ENCODE measurements around the gene FBXW8.

FBXW8 gene

GRCh38 chr12:117025481-117026151 is 114.9 kb downstream of the FBXW8 start:
- no peak for DNase-seq

GRCh38 chr12:117026343-117026742 is 115.6 kb downstream of the FBXW8 start:
- no peak for DNase-seq

- no peak for DNase-seq
Observed at GRCh38 chr12:117026921-117027250, 116.1 kb downstream of the FBXW8 start.

GRCh38 chr12:117027251-117028086 is 116.7 kb downstream of the FBXW8 start:
- DNase-seq = no peak

GRCh38 chr12:117028254-117028653 is 117.5 kb downstream of the FBXW8 start:
- no peak for DNase-seq

- no peak for DNase-seq
Observed at GRCh38 chr12:117030187-117030900, 119.6 kb downstream of the FBXW8 start.

GRCh38 chr12:117031843-117032592 is 121.3 kb downstream of the FBXW8 start:
- DNase-seq = no peak

- DNase-seq = peak; percentile 32
Observed at GRCh38 chr12:117032593-117033381, 122.0 kb downstream of the FBXW8 start.

- no peak for DNase-seq
Observed at GRCh38 chr12:117033382-117034221, 122.9 kb downstream of the FBXW8 start.

- DNase-seq = no peak
Observed at GRCh38 chr12:117034249-117034648, 123.5 kb downstream of the FBXW8 start.

GRCh38 chr12:117034701-117035151 is 124.0 kb downstream of the FBXW8 start:
- no peak for DNase-seq

GRCh38 chr12:117035287-117035686 is 124.5 kb downstream of the FBXW8 start:
- DNase-seq = no peak

- DNase-seq = peak; percentile 55
Observed at GRCh38 chr12:117036046-117036445, 125.3 kb downstream of the FBXW8 start.

GRCh38 chr12:117036547-117036946 is 125.8 kb downstream of the FBXW8 start:
- DNase-seq = no peak

- no peak for DNase-seq
Observed at GRCh38 chr12:117037289-117038022, 126.7 kb downstream of the FBXW8 start.

- no peak for DNase-seq
Observed at GRCh38 chr12:117038023-117038680, 127.4 kb downstream of the FBXW8 start.

- no peak for DNase-seq
Observed at GRCh38 chr12:117038919-117039318, 128.2 kb downstream of the FBXW8 start.

GRCh38 chr12:117039891-117040309 is 129.2 kb downstream of the FBXW8 start:
- DNase-seq = no peak

- DNase-seq = no peak
Observed at GRCh38 chr12:117040496-117040895, 129.7 kb downstream of the FBXW8 start.

GRCh38 chr12:117041798-117042170 is 131.0 kb downstream of the FBXW8 start:
- DNase-seq = no peak
